GM23338 (cell line): ENCODE data around the gene F12.

Source experiments
- CTCF ChIP-seq, 2 experiments: fragments of 200-600 bp in 1 of 2; sonication (generic) in 1 of 2; conservative IDR thresholded peaks; 2 replicates each; pipeline versions ENCODE4 v1.5.1 to v1.6.1; 2016 to 2017; ENCODE audit warnings: antibody characterized with exemption in 2 of 2, low read depth in 2 of 2, mild to moderate bottlenecking in 2 of 2, moderate library complexity in 1 of 2
- ETS1 ChIP-seq: IDR thresholded peaks from 2 replicates; pipeline ENCODE4 v1.6.1; 2016; ENCODE audit warnings: antibody characterized with exemption
- EZH2 ChIP-seq: fragments of 200-600 bp; sonication (generic); IDR thresholded peaks from one replicate; pipeline ENCODE4 v1.8.0; 2017; ENCODE audit warnings: antibody characterized with exemption, mild to moderate bottlenecking, low read depth; ENCODE audit not compliant: unreplicated experiment
- EZH2phosphoT487 ChIP-seq: fragments of 200-600 bp; sonication (generic); IDR thresholded peaks from one replicate; pipeline ENCODE4 v1.8.1; 2018; ENCODE audit warnings: antibody characterized with exemption; ENCODE audit not compliant: unreplicated experiment
- NANOG ChIP-seq: IDR thresholded peaks from 2 replicates; pipeline ENCODE4 v1.6.1; 2016; ENCODE audit warnings: antibody characterized with exemption, borderline replicate concordance
- POLR2AphosphoS5 ChIP-seq: IDR thresholded peaks from 2 replicates; pipeline ENCODE4 v1.6.1; 2016; ENCODE audit warnings: antibody characterized with exemption, low read depth
- TF ChIP-seq, protein P1 (sequence below): IDR thresholded peaks from one replicate; pipeline ENCODE4 v1.6.1; 2018; ENCODE audit warnings: antibody characterized with exemption; ENCODE audit not compliant: unreplicated experiment

- TF ChIP-seq CTCF (conservative IDR thresholded peaks at IDR 0.05; ENCODE audit: low read depth in 2 of 2): no peak
- TF ChIP-seq, protein P1, sequence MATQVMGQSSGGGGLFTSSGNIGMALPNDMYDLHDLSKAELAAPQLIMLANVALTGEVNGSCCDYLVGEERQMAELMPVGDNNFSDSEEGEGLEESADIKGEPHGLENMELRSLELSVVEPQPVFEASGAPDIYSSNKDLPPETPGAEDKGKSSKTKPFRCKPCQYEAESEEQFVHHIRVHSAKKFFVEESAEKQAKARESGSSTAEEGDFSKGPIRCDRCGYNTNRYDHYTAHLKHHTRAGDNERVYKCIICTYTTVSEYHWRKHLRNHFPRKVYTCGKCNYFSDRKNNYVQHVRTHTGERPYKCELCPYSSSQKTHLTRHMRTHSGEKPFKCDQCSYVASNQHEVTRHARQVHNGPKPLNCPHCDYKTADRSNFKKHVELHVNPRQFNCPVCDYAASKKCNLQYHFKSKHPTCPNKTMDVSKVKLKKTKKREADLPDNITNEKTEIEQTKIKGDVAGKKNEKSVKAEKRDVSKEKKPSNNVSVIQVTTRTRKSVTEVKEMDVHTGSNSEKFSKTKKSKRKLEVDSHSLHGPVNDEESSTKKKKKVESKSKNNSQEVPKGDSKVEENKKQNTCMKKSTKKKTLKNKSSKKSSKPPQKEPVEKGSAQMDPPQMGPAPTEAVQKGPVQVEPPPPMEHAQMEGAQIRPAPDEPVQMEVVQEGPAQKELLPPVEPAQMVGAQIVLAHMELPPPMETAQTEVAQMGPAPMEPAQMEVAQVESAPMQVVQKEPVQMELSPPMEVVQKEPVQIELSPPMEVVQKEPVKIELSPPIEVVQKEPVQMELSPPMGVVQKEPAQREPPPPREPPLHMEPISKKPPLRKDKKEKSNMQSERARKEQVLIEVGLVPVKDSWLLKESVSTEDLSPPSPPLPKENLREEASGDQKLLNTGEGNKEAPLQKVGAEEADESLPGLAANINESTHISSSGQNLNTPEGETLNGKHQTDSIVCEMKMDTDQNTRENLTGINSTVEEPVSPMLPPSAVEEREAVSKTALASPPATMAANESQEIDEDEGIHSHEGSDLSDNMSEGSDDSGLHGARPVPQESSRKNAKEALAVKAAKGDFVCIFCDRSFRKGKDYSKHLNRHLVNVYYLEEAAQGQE: no peak
- no peak for TF ChIP-seq EZH2phosphoT487
- no peak for TF ChIP-seq NANOG
- no peak for TF ChIP-seq POLR2AphosphoS5
- TF ChIP-seq EZH2: no peak
- TF ChIP-seq ETS1: no peak
Measured at GRCh38 chr5:177437623-177438022, 28.3 kb upstream of the F12 start.
